NCI-H1436 treated with DMSO at 0.1 percent for 48 hours (cell line): ENCODE data around the gene PNMA8A.
A peak's percentile ranks its signal among the peaks of the same experiment; 100 is the strongest.
"Not testable (repeated sequence)": the region's sequence is repeated elsewhere in the genome, so short reads cannot be mapped to it uniquely, and the experiment has no call there.

Source experiments
- DNase-seq: peaks from one replicate; lab custom pipeline; 2025; lab: John Stamatoyannopoulos, UW

PNMA8A gene, protein sequence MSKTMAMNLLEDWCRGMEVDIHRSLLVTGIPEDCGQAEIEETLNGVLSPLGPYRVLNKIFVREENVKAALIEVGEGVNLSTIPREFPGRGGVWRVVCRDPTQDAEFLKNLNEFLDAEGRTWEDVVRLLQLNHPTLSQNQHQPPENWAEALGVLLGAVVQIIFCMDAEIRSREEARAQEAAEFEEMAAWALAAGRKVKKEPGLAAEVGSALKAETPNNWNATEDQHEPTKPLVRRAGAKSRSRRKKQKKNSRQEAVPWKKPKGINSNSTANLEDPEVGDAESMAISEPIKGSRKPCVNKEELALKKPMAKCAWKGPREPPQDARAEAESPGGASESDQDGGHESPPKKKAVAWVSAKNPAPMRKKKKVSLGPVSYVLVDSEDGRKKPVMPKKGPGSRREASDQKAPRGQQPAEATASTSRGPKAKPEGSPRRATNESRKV

DNA sequence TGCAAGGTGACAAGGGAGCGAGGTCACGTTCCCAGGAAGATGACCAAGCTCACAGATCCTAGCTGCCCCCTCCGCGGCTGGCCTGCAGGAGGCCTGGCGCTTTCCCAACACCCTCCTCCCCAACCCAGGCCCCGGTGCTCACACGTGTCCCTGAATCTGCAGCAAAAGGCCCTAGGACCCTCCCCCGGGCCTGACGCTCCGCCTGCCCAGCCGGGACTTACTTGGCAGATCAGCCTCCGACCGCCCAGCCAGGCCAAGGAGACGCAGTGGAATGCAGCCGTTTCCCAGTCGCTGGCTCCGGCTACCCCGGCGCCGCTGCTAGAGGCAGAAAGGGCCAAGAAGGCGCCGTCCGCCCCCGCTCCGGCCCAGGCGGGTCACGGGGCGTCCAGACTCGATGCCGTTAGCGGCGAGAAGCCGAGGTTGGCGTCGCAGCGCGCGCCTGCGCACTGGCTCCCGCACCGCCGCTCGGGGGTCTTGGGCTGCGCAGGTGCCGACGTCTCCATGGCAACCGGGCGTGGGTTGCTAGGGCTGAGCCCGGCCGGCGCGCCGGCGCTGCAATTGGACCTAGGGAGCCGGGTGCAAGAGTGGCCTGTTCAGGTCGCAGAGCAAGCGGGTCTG lies at the start of gene PNMA8A:
Gene PNMA8A, minus strand, starts transcription at position 448 of the 618 bp plus-strand sequence. CDS start 528 bp downstream, outside the sequence.
- peak; percentile 60 for DNase-seq

DNA sequence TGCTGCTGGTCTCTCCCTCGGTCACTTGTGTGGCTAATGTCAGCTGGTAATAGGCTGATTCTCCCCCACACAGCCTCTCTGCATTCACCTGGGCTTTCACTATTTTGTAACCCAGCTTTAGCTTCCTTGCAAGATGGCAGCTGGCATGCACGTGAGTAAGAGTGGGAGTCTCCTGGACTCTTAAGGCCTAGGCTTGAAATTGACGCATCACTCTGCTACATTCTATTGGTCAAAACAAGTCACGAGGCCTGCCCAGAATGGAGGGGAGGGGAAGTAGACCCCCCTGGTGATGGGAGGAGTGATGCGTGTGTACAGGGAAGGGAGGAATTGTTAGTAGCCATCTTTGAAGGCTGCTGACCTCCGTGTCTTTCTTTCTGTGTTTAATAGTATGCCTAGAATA lies 49.3 kb upstream of the PNMA8A start:
- no peak for DNase-seq

DNA sequence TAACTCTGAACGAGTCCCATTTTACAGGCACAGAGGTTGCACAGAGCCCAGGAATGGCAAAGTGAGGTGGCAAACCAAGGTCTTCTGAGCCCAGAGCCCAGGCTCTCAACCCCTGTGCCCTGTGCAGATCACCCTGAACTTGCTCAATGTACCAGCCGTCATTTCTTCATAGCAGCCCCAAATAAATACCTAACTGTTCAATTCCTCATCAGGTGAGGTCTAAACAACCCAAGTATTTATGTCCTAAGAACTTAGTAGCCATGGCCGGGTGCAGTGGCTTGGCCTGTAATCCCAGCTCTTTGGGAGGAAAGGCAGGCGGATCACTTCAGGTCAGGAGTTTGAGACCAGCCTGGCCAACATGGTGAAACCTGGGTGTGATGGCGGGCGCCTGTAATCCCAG lies 46.1 kb upstream of the PNMA8A start:
- no peak for DNase-seq

DNA sequence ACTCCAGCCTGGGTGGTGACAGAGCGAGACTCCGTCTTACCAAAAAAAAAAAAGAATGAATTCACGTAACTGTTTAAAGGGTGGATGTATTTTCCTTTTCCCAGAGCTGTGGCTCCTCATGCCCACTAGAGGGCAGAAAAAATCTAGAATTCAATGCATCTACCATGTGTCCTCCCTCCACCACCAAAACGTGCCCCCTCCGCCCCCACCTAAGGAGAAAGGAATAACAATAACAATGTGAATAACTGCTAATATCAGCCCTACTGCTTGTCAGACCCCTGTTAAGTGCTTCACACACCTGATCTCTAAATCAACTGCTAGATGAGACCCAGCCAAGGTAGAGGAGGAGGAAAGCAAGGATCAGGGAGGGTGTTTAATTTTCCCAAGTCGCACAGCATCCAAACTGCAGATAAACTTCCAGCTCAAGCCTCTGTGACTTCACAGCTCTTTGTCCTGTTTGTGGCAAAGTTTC lies 44.6 kb upstream of the PNMA8A start:
- DNase-seq = no peak

DNA sequence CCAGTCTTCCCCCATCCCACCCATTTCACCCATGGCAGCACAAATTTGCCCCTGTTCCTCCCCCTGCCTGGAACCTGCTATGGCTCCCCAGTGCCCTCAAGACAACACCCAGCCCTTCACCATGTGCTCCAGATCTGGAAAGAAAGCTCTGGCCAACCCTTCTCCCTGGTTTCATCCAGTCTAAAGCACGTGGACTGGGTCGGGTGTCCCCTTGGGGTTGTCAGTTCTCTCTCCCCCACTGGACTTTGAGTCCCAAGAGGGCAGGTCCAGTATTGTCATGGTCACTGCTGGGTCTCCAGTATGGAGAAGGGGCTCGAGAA lies 43.9 kb upstream of the PNMA8A start:
- no peak for DNase-seq

DNA sequence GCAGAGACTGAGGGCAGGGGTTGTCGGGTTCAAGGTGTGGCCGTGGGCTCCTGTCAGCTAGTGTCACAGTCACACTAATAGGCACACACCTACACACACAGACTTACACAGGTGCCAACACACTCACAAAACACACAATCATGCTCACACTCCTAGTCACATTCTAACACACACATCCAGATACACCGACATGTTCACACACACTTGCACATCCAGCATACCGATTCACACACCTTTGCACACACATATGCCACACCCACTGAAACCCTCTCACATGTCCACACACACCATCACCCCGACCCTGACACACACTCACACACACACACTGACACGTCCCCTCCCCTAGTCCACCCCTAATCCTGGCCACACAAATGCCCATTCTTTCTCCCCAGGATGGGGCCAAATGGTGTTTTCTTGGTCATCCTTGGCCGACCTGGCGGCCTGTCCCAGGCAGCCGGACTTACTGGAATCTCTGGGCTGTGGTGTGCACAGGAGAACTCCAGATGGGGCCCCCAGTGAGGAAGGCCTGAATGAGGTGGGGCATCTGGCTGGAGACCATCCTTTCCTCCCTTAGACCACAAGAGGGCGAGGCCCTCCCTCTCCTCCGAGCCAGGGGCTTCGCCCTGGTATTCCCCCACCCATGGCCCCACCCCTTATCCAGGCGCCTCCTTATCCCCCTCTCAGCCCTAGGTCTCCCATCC lies 43.4 kb upstream of the PNMA8A start:
- no peak for DNase-seq

DNA sequence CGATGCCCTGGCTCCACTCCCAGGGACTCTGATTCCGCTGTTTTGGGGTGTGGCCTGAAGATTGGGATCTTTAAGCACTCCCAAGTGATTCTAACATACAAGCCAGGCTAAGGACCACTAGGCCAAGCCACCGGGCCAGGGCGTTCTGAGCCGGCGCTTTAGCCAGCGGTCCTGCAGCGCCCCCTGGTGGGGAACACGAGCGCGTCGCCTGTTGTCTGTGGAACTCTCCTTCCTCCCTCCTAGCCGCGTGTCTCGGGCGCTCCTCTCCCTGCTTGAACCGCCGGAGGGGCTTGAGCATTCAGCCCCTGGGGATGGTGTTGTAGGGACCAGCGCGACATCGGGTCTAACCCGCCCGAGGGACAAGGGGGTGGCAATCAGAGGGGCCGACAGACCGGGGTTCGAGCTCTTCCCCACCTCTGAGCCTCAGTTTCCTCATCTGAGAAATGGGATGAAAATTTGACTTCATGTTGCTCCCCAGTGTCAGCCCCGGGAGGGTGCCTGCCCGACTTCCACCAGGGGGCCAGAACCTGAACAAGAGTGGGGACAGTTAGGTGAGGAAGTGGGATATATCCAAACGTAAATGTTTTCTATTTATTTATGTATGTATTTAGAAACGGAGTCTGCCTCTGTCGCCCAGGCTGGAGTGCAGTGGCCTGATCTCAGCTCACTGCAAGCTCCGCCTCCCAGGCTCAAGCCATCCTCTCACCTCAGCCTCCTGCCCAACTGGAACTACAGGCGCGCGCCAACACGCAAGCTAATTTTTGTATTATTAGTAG lies 42.3 kb upstream of the PNMA8A start:
- no peak for DNase-seq

DNA sequence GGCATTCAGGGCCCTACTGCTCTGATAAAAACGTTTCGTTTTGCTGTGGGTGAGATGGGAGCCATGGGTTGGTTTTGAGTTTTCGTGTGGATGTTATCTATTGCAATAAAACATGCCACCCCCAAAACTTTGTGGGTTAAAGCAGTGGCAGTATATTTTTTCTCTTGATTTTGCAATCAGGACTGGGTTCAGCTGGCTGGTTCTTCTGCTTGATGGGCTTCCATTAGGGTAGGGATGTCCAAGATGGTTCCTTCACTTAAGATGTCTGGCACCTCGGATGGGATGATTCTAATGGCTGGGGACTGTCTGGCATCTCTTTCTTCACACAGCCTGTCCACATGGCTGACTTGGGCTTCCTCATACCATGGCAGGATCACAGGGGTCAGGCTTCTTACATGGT lies 39.9 kb upstream of the PNMA8A start:
- DNase-seq = no peak

DNA sequence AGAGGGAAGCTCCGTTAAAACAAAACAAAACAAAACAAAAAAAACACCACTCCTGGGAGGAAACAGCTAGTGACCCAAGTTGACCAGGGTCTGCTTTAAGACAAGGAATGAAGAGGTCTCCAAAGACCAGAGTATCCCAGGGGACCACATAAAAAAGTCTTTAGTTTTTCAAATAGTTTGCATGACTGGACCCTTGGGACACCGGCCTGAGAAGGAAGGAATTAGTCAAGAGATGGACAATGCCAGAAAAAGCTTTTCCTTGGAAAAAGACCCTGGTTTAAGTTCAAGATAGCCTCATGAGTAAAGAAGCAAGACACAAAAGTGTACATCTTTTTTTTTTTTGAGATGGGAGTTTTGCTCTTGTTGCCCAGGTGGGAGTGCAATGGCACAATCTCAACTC lies 36.8 kb upstream of the PNMA8A start:
- DNase-seq = no peak

DNA sequence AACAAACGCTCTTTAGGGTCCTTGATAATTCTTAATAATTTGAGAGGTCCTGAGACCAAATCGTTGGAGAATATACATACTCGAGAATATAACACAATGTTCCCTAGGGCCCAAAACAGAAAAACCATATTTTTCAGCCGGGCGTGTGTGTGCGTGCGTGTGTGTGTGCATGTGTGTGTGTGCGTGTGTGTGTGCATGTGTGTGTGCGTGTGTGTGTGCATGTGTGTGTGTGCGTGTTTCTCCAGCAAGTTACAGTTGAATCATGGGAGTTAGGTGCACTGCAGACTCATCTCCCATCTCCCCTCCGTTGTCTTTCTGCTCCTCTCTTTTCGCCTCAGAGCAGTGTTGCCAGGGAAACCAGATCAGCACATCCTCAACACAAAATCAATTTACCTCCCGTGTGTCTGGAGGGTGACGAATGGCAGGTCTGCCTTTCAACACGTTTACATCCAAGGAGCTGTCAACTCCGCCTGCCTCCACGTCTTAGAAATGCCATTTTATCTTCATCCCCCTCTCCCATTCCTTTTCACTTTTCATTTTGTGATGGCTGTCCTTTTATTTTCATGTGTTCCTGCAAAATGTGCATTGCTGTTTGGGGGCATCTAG lies 32.6 kb upstream of the PNMA8A start:
- DNase-seq = no peak

DNA sequence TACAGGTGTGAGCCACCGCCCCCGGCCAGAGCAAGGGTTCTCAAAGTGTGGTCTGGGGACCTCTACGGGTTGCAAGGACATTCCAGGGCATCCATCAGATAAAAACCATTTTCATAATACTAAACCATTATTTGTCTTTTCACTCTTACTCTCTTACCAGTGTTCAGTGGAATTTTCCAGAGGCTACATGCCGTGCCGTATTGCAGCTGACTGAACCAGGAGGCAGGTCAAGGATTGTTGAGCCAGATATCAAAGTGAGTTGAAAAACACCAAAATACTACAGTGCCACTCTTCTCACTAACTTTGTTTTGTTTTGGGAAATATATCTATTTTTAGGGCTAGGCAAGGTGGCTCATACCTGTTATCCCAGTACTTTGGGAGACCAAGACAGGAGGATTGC lies 31.5 kb upstream of the PNMA8A start:
- no peak for DNase-seq

DNA sequence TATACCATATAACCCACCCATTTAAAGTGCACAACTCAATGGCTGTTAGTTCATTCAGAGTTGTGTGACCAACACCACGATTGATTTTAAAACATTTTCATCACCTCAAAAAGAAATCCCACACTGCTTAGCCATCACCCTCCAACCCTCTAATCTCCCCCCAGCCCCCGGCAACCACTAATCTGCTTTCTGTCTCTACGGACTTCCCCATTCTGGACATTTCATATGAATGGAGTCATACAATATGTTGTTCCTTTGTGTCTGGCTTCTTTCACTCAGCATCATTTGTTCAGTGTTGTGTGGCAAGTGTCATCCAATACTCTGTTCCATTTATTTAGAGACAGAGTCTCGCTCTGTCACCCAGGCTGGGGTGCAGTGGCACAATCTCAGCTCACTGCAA lies 28.3 kb upstream of the PNMA8A start:
- DNase-seq = no peak

DNA sequence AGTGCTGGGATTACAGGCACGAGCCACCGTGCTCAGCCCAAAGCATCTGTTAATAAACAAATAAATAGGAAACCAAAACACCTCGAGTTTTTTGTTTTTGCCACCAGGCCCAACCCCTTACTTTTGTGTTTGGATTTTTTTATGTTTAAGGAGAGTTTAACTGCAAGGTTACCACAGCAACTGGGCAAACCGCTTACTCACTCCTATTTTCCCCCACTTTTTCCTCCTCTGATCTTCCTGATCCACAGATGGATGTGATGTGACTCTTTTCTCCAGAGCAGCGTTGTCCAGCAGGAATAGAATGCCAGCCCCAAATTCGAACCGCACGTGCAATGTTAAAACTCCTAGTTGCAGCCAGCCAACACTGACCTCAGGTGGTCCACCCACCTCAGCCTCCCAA lies 26.4 kb upstream of the PNMA8A start:
- no peak for DNase-seq

DNA sequence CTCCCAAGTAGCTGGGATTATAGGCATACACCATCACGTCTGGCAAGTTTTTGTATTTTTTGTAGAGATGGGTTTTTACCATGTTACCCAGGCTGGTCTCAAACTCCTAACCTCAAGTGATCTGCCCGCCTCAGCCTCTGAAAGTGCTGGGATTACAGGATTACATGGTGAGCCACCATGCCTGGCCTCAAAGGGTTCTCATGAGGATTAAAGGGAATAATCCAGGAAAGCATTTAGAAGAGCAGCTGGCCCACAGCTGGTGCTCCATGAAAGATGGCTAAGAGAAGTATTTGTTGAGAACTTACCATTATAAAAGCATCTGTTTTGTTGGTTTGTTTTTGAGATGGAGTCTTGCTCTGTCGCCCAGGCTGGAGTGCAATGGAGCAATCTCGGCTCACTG lies 25.5 kb upstream of the PNMA8A start:
- DNase-seq = not testable (repeated sequence)

DNA sequence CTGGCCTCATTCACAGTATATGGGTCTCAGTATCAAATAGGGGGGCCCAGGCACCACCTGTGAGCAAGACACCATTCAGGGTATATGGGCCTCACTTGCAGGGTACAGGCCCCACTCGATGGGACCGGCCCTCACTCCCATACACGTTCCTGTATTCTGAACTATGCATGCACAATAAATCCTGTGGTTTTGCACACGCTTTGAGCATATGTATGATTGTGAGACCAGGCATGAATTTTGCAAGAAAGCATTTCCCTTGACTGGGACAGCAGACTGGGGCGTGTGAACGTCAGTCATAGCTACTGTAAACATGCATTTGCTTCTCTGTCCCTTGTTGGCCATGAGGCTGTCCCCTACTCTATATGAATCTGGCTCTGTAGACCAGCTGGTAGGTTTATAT lies 24.9 kb upstream of the PNMA8A start:
- DNase-seq = no peak

DNA sequence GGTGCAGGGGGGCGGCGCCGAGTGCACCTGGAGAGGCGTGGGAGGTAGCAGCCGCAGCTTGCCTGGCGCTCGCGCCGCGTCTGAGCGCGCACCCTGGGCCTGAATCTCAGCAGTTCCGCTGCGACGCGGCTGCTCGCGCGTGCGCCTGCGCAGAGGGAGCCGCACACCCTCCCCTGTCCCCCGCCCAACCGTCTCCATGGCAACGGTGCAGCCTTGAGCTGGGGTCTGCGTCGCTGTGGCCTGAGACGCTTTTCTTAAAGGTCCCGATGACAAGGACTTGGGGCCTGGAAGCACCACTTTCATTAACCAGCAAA lies 24.4 kb upstream of the PNMA8A start, which contains the start of gene PNMA8B:
Gene PNMA8B, minus strand, starts transcription at position 82 of the 314 bp plus-strand sequence. CDS start 402 bp downstream, outside the sequence.
- DNase-seq = peak; percentile 34

DNA sequence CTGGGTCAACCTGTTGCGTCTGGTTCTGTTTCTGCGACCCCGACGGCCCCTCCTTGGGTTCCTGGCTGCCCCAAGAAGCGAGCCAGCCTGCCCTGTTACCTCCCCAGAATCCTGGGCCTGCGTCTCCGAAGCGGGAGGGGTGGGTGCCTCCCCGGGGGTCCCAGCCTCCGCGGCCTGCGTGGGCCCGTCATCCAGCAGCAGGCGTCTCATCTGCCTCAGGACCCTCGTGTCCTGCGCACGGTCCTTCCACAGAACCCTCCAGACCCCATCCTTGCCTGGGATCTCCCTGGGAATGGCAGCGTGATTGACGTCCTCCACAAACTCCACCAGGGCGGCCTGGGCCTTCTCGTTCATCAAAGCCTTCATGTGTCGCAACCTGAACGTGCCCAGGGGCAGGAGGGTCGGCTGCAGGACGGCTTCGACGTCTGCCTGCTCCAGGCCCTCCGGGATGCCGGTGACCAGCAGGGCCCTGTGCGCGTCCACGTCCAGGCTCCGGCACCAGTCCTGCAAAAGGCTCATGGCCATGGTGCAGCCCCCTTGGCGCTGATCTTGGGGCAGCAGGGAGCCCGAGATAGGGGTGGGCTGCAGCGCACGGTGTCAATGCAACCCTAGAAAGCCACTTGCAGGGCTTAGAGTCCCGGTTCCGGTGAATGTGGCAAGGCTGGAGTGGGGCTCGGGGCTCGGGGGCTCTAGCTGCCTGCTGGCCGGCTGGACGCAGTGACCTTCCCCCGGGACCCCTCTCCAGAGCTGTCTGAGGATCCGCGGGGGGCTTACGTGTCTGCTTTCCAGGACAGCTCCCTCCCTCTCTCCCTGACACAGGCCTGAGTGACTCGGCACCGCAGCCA lies 23.8 kb upstream of the PNMA8A start:
- no peak for DNase-seq

DNA sequence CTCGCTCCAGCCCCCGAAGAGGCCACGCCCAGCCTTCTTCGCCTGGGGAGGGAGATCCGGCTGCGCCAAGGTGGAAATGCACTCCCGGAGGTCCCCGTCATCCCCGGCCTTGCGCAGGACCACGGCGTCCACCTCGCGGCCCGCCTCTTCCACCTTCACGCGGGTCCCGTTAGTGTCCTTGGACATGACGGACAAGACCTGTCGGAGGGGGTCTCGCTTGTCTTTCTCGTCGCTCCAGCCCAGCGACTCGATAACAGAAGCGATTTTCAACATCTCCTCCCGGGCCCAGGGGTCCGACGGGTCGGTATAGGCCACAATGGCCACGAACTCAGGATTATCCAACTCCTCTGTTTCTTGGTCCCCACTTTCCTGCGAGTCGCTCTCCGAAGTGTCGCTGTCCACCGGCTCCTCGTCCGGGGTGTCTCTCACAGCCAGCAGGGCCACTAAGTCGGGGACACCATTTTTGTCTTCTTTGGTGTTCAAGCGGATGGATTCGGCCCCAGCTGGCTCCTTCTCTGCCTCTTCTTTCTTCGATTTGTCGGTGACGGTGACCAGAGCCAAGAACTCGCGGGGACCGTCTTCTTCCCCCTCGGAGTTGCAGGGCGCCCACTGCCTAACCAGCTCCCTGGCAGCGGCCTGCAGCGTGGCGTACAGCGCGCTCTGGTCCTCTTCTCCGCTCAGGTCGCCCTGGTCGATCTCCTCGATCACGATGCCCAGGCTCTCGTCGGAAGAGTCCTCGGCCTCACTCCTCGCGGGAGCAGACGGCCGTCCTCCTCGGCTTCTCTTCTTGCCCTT lies 23.0 kb upstream of the PNMA8A start:
- no peak for DNase-seq

DNA sequence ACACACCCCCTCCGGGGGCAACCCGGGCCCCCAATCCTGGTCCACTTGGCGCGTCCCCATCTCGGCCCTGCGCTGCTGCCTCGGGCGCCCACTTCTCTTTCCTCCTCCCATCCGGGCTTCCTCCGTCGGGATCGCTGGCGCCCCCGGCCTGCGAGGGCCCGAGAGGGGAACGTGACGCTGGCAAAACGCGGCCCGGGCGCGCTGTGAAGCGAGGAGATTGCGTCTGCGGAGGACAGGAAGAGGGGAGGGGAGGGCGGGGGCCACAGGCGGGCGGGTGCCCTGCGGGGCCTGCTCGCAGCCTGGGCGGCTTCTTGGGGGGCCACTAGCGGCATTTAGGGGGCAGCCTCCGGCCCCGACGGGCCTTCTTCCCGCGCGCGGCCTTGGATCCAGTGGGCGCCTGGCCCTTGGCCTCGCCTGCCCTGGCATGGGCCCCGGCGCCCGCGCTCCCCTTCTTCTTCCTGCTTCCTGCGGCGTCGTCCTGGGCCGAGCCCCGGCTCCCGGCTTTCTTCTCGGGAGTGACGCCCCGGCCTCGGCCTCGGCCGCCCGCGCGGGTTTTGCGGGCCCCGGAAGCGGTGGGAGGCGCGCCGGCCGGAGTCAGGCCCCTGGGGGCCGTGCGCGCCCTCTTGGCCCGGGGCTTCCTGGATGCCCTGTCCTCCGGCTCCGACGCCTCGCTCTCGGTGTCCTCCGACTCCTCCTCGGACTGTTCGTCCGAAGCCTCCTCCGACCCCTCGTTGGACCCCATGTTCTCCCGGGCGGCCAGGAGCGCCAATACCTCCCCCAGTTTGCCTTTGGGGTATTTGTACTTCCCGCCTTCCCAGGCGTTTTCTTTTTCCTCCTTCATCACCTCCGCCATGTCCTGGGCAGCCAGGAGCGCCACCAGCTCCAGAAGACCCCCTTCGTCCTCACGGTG lies 22.1 kb upstream of the PNMA8A start:
- no peak for DNase-seq
